ENCODE results near the gene OR6C68.
"Not testable (repeated sequence)": the region's sequence is repeated elsewhere in the genome, so short reads cannot be mapped to it uniquely, and the experiment has no call there.

Gene OR6C68

DNA sequence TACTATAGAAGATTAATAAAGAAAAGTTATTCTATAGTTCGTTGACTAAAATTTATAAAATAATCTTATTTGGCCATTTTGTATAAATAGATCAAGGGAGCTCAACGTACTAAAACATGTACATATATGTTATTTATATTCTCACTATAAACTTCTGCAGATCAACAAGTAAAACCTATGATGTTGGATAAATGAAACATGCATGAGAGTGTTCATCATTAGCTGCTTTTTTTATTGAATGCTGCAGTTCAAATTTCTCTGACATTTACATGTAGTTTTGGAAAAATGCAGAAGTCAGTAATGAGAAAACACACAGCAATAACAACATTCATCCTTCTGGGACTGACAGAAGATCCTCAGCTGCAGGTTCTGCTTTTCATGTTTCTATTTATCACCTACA lies at the start of gene OR6C68:
OR6C68 (plus strand) TSS at position 301 of the 400 bp plus-strand sequence; CDS start at position 301, 0 bp downstream.
- DNase-seq, result no peak

DNA sequence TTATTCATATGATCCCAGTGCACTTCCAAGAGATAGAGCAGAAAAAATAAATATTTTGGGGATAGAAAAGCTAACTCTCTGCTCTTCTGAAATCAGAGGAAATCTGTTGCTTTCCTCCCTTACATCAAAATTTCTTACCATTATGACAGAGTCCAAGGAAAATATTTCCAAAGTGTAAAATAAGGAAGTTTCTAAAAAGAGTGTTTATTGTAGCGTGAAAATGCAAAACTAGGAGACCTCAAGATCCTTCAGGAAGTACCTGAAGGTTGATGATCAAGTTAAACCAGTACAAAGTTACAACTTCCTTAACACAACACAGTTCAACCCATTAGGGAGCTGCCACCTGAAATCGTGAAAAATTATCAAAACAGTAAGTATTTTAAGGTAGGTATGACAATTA lies 48.4 kb upstream of the OR6C68 start, which contains the start of gene OR6C2:
OR6C2 (plus strand) TSS at position 301 of the 400 bp plus-strand sequence. CDS start 8,138 bp downstream, outside the sequence.
- no peak for DNase-seq

DNA sequence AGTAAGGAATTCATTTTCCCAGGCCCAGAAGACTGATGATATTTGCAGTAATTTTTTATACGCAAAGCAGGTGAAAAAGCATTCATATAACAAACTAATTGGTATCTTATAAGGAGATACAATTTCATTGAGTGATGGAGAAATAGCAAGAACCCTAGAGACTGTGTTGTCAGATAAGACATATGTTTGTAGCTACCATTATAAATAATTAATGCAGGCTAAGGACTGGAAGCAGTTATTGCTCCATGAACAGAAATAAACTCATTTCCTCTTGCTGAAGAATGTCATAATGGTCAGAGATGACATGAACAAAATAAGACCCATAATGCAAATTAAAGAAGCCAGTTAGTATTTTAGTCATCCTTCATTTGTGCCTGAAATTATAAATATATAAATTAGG lies 46.8 kb upstream of the OR6C68 start:
- DNase-seq, result no peak

DNA sequence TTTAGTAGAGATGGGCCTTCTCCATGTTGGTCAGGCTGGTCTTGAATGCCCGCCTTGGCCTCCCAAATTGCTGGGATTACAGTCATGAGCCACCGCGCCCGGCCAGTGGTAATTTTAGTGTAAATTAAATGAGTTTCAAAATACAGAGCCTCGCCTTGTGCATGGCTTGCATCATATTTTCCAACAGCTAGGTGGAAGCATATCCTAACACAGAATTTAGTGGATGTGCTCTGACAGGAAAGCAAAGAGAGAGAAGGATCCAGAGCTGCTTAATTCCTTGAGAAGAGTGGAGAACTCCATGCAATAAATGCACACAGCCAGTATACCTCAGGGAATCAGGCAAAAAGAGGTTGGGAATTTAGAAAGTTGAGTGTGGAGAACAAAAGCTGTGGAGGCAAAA lies 45.9 kb upstream of the OR6C68 start:
- DNase-seq, result no peak

DNA sequence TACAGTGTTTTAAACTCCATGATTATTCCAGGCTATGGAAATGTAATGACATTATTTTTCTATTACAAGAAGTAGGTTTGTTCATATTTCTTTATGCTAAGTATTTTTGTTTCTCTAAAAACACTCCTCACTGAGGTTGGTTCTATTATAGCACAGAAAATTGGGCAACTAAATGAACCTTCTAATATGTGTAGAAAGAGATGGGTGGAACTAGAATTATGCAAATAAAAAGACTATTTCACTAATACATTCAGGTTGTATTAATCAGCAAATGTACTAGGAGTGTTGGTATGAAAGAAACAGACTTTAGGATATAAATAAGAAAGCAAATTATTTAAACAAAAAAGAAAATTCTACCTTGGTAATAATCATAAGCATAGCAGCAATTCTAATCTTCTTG lies 43.4 kb upstream of the OR6C68 start:
- DNase-seq, result no peak

DNA sequence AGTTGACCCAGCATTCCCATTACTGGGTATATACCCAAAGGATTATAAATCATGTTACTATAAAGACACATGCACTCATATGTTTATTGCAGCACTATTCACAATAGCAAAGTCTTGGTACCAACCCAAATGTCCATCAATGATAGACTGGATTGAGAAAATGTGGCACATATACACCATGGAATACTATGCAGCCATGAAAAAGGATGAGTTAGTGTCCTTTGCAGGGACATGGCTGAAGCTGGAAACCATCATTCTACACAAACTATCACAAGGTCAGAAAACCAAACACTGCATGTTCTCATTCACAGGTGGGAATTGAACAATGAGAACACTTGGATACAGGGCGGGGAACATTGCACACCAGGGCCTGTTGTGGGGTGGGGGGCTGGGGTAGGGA lies 27.3 kb upstream of the OR6C68 start:
- DNase-seq, result not testable (repeated sequence)

DNA sequence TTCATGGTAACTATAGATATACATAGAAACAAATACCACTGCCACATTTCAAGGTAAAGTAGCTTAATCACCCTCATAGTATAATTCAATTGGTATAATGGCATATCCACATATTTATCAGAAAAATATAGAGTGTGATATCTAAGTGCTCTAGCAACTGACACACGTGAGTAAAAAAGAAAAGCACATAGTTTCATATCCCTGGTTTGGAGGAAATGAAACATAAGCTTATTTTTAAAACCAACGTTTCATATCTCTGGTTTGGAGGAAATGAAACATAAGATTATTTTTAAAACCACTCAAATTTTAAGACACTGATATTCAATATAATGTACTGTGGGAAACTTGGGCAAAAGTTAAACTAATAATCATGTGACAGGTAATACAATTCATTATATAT lies 24.3 kb upstream of the OR6C68 start:
- no peak for DNase-seq

DNA sequence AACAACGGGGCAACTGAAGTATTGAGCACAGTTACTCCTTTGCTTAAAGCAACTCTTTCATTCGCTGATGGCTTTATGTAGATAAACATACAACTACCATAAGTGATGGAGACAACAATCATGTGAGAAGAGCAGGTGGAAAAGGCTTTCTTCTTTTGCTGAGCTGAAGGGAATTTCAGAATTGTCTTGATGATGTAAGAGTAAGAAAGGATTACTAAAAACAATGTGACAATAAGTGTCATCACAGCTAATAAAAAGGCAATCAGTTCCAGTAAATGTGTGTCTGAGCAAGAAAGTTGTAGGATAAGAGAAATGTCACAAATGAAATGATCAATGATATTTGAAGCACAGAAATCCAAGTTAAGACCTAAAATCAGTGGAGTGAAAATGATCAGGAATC lies 22.9 kb upstream of the OR6C68 start:
- DNase-seq, result no peak

DNA sequence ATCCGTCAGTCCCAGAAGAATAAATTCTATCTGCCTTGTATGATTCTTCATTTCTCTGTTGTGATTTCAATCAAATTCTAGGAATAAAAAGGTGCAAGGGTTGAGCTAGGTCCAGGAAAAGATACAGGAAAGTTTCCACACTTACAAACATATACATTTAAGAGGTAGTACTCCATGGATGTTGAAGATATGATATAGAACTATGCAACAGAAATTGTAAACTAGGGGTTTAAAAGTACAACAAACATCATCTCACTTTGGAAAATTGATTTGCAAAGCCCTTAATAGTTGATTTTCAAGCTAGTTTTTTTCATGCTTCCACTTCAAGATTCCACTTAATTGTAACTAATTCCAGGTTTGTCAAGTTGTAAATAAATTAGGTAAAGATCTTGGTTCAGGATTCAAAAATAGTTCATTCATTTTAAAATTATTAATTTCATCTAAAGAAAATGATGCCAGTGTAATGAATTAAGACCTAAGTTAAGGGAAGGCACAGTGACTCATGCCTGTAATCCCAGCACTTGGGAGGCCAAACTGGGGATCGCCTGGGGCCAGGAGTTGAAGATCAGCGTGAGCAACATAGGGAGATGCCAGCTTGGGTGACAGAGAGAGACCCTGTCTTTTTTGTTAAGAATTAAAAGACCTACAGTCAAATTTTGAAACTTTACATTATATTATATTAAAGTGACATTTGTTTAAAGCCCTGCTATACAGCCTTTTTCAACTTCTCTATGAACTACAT lies 21.9 kb upstream of the OR6C68 start, which contains the start of gene OR6C70:
OR6C70 (minus strand) TSS at position 51 of the 742 bp plus-strand sequence; CDS start at position 51, 0 bp downstream.
- no peak for DNase-seq

DNA sequence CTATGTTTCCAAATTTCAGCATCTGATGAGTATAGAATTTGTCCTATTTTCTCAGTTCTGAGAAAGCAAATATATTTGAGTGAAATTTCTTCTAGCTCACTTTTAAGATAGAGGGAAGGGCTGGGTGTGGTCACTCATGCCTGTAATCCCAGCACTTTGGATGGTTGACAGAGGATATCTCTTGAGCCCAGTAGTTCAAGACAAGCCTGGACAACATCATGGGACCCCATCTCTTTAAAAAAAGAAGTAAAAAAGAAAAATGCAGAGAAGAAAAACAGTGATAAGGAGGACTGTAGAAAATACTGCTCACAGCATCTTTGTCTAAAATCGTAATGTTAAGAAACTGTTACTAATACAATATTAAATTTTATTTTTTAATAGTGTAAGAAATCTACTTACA lies 19.9 kb upstream of the OR6C68 start:
- DNase-seq, result no peak

DNA sequence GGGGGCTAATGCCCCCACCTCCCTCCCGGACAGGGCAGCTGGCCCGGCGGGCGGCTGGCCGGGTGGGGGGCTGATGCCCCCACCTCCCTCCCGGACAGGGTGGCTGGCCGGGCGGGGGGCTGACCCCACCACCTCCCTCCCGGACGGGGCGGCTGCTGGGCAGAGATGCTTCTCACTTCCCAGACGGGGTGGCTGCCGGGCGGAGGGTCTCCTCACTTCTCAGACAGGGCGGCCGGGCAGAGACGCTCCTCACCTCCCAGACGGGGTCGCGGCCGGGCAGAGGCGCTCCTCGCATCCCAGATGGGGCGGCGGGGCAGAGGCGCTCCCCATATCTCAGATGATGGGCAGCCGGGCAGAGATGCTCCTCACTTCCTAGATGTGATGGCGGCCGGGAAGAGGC lies 13.0 kb upstream of the OR6C68 start:
- DNase-seq, result not testable (repeated sequence)

DNA sequence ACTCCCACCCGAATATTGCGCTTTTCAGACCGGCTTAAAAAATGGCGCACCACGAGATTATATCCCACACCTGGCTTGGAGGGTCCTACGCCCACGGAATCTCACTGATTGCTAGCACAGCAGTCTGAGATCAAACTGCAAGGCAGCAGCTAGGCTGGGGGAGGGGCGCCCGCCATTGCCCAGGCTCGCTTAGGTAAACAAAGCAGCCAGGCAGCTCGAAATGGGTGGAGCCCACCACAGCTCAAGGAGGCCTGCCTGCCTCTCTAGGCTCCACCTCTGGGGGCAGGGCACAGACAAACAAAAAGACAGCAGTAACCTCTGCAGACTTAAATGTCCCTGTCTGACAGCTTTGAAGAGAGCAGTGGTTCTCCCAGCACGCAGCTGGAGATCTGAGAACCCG lies 7.9 kb upstream of the OR6C68 start:
- not testable (repeated sequence) for DNase-seq

DNA sequence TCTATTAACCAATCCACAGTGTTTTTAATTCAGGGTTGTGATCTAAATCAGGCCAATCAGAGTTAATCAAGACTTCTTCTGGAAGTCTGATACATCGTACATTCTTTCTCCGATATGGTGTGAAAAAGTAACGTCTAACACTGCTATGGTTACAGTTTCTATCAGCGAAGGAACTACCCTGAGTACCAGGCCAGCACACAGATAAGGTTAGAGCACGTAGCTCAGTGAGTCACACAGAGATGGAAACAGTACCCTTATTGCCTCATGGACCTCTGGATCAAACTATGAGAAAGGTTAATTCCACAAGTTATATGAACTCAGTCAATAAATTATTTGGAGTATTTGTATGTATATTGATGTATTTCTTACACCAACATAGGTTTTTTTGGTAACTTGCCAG lies 3.3 kb downstream of the OR6C68 start:
- DNase-seq, result no peak

DNA sequence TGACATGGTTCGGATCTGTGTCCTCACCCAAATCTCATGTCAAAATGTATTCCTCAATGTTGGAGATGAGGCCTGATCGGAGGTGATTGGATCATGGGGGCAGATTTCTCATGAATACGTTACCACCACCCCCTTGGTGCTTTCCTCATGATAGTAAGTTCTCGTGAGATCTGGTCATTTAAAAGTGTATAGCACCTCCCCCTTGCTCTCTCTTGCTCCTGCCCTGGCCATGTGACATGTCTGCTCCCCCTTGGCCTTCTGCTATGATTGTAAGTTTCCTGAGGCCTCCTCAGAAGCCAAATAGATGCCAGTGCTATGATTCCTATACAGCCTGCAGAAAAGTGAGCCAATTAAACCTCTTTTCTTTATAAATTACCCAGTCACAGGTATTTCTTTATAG lies 7.1 kb downstream of the OR6C68 start:
- no peak for DNase-seq

DNA sequence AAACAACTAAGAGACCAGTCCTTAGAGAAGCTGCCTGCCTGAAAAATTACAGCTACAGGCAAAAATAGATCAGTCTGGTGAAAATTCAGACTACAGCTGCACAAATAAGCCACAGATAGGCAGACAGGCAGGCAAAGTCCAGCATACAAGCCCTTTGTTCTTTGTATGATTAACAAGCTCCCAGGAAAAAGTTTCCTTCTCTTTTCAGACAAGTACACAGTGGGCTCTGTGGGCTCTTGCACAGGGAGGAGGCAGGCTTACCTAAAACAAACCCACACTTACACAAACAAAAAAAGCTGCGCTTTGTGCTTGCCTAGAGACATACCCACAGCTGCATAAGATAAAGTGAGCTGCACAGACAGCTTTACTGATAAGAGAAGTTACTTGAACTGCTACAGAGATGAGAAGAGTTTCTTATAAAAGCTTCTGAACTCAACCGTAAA lies 7.7 kb downstream of the OR6C68 start:
- DNase-seq, result no peak

DNA sequence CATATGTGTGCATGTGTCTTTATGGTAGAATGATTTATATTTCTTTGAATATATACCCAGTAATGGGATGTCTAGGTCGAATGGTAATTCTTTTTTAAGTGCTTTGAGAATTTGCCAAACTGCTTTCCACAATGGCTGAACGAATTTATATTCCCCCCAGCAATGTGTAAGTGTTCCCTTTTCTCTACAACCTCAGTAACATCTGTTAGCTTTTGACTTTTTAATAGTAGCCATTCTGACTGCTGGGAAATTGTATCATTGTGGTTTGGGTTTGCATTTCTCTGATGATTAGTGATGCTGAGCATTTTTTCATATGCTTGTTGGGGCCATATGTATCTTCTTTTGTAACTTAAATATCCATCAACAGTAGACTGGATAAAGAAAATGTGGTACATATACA lies 9.4 kb downstream of the OR6C68 start:
- DNase-seq, result no peak

DNA sequence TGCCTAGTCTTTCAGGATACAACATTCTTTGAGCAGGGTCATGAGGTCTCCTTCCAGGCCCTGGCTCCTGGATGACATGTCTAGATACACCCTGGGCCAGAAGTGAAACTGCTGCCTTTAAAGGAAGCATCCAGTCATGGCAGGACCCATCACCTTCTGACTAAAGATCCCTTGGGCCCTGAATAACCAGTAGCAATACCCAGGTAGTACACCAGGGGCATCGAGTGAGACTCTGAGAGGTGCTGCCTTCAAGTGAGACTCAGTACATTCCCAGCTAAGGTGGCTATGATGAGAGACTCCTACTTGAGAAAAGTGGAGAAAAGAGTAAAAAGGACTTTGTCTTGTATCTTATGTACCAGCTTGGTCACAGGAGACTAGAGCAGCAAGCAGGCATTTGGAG lies 23.5 kb downstream of the OR6C68 start:
- no peak for DNase-seq

DNA sequence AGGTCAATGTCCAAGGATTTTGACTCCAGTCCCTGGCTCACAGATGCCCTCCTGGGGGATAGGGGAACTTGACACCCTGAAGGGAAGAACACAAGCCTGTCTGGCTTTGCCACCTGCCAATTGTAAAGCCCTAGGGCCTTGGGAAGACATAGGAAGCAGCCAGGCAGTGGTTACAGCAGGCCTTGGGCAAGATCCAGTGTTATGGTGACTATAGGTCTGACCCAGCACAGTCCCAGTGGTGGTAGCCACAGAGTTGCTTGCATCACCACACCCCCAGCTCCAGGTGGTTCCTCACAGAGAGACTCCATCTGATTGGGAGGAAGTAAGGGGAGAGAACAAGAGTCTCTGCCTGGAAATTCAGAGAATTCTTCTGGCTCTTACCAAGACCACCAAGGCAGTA lies 24.2 kb downstream of the OR6C68 start:
- DNase-seq, result no peak

Data from activated CD4-positive, alpha-beta T cell treated with anti-CD3 and anti-CD28 coated beads, Interleukin-2, amount 50 U/mL, for 1 hour (primary cell).